ENCODE data around the gene P3H3. TPM values are rescaled to one million over a fixed set of nuclear protein-coding genes. Genes with fewer than 3 reads are reported as not detected.

The P3H3 gene, protein sequence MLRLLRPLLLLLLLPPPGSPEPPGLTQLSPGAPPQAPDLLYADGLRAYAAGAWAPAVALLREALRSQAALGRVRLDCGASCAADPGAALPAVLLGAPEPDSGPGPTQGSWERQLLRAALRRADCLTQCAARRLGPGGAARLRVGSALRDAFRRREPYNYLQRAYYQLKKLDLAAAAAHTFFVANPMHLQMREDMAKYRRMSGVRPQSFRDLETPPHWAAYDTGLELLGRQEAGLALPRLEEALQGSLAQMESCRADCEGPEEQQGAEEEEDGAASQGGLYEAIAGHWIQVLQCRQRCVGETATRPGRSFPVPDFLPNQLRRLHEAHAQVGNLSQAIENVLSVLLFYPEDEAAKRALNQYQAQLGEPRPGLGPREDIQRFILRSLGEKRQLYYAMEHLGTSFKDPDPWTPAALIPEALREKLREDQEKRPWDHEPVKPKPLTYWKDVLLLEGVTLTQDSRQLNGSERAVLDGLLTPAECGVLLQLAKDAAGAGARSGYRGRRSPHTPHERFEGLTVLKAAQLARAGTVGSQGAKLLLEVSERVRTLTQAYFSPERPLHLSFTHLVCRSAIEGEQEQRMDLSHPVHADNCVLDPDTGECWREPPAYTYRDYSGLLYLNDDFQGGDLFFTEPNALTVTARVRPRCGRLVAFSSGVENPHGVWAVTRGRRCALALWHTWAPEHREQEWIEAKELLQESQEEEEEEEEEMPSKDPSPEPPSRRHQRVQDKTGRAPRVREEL
- polyA plus RNA-seq (ENCODE audit: insufficient read length in 4 of 4), result 10 to 100 TPM; 23.3 to 37.5 (median 35.6) TPM

DNA sequence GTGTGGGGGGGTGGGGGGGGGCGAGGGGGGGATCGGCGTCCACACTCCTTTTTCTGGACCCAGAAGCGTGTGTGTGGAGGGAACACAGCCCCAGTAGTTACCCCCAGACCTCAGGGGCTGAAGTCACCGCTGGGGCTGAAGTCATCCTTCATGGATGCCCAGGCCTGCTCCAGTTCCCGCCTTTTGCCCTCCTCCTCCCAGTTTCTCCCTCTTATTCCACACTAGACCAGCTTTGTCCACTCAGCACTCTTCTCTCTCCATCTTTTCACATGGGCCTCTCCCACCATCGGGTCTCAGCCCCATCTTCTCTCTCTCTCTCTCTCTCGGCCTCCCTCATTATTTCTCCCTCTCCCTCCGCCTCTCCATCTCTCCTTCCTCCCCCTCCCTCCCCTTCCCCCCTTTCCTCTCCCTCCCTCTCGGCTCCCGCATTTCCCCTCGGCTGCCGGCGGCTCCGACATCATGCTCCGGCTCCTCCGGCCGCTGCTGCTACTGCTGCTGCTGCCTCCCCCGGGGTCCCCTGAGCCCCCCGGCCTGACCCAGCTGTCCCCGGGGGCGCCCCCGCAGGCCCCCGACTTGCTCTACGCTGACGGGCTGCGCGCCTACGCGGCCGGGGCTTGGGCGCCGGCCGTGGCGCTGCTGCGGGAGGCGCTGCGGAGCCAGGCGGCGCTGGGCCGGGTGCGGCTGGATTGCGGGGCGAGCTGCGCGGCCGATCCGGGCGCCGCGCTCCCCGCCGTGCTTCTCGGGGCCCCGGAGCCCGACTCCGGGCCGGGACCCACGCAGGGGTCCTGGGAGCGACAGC, at the start of gene P3H3:
P3H3 (plus strand) TSS at position 426 of the 799 bp plus-strand sequence; CDS start at position 460, 34 bp downstream.
- DNase-seq (ENCODE audit: low read depth in 4 of 4, low spot score in 2 of 4), result no peak

GRCh38 chr12:6778574-6779550, 49.3 kb upstream of the P3H3 start:
- DNase-seq (ENCODE audit: low read depth in 4 of 4, low spot score in 2 of 4), result peak in 3 of 4 donors; percentile 83 to 95 (median 90)

DNA sequence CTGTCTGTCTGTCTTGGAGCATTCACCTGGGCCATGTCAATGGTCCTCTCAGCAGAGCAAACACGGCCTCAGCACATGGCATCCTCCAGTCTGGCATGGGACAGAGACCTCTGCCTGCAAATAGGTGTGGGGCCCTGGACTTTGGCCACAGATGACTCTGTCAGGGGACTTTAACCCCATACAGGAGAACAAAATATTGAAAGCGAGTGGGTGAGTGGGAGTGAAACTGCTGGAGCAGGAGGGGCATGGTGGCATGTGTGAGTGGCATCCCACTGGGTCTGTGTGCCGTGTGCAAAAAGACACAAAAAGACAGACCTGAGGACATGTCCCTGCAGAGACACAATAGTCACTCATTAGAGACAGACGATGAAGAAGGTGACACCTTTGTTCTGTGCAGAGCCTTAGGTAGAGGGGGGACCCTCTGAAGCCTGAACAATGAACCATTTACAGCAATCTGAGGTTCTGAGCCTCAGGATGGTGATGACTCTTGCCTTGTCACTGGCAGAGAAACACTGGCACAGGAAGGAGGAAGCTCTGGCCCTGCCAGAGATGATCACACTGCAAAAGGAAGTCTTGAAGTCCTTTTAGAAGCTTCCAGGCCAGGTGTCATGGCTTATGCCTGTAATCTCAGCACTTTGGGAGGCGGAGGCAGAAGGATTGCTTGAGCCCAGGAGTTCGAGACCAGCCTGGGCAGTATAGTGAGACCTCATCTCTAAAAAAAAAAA, 48.3 kb upstream of the P3H3 start:
- DNase-seq (ENCODE audit: low read depth in 4 of 4, low spot score in 2 of 4), result no peak

DNA sequence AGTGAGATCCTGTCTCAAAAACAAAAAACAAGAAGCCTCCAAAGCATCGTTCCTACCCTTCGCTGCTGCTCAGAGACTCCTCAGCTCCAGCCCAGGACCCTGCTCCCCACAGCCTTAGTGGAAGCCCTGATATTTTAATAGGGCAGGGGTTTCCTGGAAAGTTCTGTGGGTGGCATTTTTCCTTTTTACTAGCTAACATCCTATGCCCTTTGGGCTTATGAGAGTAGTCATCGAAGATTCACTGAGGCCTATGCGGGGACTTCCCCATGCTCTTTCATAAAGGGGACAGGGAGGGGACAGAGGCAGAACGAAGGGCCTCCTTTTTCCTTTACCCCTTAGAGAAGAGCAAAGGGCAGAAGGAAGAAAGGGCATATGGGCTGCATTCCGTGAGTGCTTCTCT, 47.6 kb upstream of the P3H3 start:
- DNase-seq (ENCODE audit: low read depth in 4 of 4, low spot score in 2 of 4), result no peak

DNA sequence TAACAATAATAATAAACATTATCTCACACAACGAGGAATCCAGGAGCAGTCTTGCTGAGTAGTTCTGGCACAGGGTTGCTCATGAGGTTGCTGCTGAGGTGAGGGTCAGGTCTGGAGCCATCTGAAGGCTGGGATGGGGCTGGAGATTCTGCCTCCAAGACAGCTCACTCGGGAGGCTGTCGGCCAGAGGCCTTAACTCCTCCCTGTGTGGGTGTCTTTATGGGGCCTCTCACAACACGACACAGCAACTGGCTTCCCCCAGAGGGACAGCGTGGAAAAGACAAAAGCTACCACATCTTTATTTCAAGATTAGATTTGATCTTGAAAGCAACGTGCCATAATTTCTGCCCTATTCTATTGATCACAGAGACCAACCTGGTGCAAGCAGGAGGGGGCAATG, 46.1 kb upstream of the P3H3 start:
- DNase-seq (ENCODE audit: low read depth in 4 of 4, low spot score in 2 of 4), result no peak

- DNase-seq (ENCODE audit: low read depth in 4 of 4, low spot score in 2 of 4), result no peak
These were observed 45.2 kb upstream of the P3H3 start for GRCh38 chr12:6782850-6783566.

- DNase-seq (ENCODE audit: low read depth in 4 of 4, low spot score in 2 of 4), result no peak
These were observed 44.4 kb upstream of the P3H3 start for GRCh38 chr12:6783828-6784227.

DNA sequence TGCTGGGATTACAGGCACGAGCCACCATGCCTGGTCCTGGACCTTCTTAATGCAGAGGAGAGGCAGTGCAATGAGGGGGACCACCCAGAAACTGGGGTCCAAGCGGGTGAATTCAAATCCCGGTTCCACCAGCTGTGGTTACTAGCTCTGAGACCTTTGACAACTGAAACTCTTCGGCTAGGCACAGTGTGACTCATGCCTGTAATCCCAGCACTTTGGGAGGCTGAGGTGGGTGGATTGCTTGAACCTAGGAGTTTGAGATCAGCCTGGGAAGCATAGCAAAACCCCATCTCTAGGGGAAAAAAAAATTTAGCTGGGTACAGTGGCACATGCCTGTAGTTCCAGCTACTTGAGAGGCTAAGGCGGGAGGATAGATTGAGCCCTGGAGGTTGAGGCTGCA, 43.9 kb upstream of the P3H3 start:
- no peak for DNase-seq (ENCODE audit: low read depth in 4 of 4, low spot score in 2 of 4)

- DNase-seq (ENCODE audit: low read depth in 4 of 4, low spot score in 2 of 4), result no peak
These were observed 43.4 kb upstream of the P3H3 start for GRCh38 chr12:6784761-6785160.

DNA sequence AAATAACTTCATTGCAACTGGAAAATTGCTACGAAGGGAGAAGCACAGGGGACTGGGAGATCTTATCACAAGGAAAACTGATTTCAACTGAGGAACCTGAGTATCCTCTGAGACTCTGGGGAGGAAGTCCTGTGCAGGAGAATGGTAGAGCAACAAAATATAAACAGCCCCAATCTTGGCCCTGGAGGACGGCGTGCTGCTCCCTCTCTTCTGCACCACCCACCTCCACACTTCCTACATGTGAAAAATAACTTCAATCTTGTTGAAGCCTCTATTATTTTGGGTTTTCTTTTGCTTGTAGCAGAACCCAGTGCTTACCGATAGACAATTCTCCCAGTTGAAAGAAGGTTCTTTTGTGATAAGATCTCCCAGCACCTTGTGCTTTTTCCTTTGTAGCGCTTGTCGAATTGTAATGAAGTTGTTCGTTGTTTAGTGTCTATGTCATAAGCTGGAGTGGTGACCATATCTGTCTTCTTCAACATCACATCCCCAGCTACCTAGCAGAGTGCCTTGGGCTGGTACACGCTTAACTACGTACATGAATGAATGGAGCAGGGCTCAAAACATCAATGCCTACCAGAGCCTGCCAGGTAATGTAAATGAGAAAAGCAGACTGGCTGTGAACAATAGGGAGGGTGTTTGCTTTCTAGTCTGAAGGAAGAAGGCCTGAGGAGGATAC, 41.7 kb upstream of the P3H3 start:
- no peak for DNase-seq (ENCODE audit: low read depth in 4 of 4, low spot score in 2 of 4)

DNA sequence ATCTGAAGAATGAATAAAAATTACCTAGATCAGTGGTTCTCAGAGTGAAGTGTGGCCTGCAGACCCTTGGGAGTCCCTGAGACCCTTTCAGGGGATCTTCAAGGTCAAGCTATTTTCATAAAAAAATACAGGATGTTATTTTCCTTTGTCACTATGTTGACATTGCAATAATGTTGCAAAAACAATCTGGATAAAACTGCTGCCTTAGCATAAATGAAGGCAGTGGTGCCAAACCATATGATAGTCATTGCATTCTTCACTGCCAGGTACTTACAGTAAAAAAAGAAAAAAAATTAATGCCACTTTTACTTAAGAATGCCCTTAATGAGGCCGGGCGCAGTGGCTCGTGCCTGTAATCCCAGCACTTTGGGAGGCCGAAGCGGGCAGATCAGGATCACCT, 40.9 kb upstream of the P3H3 start:
- DNase-seq (ENCODE audit: low read depth in 4 of 4, low spot score in 2 of 4), result no peak

DNA sequence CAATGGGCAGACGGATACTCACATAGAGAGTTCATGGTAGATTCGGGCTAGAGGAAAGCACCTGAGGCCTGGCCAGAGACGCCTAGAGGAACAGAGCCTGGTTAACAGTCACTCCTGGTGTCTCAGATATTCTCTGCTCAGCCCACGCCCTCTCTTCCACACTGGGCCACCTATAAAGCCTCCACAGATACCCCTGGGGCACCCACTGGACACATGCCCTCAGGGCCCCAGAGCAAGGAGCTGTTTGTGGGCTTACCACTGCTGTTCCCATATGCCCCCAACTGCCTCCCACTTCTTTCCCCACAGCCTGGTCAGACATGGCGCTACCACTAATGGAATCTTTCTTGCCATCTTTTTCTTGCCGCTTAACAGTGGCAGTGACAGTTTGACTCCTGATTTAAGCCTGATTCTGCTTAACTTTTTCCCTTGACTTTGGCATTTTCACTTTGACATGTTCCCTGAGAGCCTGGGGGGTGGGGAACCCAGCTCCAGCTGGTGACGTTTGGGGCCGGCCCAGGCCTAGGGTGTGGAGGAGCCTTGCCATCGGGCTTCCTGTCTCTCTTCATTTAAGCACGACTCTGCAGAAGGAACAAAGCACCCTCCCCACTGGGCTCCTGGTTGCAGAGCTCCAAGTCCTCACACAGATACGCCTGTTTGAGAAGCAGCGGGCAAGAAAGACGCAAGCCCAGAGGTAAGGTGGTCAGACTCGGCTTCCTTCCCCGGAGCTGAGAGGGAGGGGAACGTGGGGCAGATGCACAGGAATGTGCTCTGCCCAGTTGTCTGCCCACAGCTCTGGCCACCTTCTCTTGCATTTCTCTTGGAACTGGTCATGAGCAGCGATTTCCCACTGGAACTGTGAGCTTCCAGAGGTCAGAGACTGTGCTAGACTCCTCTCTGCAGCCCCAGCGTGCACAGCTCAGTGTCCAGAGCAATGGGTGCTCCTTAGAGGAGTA, 39.0 kb upstream of the P3H3 start, which contains the start of gene CD4:
CD4 (plus strand) TSS at position 557 of the 953 bp plus-strand sequence. CDS start 10,611 bp downstream, outside the sequence.
- DNase-seq (ENCODE audit: low read depth in 4 of 4, low spot score in 2 of 4), result no peak

- DNase-seq (ENCODE audit: low read depth in 4 of 4, low spot score in 2 of 4), result no peak
These were observed 37.6 kb upstream of the P3H3 start for GRCh38 chr12:6790496-6791150.

DNA sequence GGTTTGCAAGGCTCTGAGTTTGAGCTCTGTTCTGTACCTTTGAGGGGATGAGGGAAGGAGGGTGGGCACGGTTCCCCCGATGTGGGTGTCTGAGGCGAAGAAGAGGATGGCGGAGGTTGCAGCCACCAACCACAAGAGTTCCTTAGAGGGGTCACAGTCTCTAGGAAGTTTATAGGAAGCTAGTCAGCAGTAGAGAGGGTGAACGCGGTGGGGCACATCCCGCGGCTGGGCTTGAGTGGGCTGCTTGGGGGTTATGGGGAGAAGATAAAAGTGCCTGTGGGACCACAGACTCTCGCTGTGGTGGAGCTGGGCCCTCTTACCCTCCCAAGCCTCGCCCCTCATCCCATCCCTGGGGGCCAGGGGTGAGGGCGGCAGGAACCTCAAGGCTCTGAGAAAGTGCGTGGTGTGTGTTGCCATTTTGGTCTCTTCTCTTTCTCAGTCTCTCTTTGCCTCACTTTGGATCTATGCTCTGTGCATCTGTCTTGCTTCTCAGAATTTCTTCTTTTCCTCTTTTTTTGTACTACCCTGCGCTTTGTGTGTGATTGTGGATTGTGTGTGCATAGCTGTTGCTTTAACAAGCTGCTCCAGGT, 36.2 kb upstream of the P3H3 start:
- DNase-seq (ENCODE audit: low read depth in 4 of 4, low spot score in 2 of 4), result no peak

DNA sequence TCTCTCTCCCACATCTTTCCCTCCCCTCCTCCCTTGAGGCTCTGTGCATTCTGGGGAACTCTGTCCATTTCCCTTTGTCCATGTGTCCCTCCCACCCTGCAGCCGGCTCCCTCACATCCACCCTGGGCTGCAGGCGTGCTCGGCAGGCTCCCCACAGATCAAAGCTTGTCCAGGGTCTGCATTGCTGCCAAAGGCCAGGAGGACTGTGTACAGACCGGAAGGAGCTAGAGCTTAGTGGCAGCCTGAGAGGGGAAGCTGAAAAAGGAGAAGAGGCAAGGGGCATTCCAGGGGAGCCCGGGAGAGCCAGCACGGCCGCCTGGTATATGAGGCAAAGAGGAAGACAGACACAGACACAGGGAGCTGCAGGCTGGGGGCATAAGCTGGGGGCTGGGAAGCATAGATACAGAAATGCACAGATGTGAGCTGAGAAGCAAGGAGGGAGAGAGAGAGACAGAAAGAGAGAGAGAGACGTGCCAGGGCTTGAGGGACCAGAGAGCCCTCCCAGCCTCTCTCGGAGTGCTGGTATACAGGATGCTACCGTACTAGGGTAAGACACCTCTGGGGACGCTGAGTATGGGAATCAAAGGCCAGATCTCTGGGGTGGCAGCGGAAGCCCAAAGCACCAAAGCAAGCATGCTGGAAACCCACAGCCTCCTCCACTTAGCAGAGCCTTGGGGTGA, 35.5 kb upstream of the P3H3 start:
- peak in 1 of 4 donors; percentile 45 for DNase-seq (ENCODE audit: low read depth in 4 of 4, low spot score in 2 of 4)

Data from left renal cortex interstitium (tissue), 4 donors.